Endothelial cell of umbilical vein (primary cell): ENCODE data around the gene EOGT.

ENCODE experiments used
- CTCF ChIP-seq, 2 donors: IDR thresholded peaks; 1 replicate in 1 of 2; 2 replicates in 1 of 2; pipeline ENCODE4 v1.5.1; 2011; ENCODE audit warnings: low read length in 2 of 2, mild to moderate bottlenecking in 2 of 2, moderate library complexity in 2 of 2, control low read depth in 1 of 2, inconsistent platforms in 1 of 2, low read depth in 1 of 2; ENCODE audit not compliant: insufficient read depth in 1 of 2; ENCODE audit errors: extremely low read depth in 1 of 2
- EZH2 ChIP-seq: IDR thresholded peaks from 2 replicates; pipeline ENCODE4 v1.6.1; 2012; ENCODE audit warnings: borderline replicate concordance, low read depth, mild to moderate bottlenecking, moderate library complexity, low read length, inconsistent platforms; ENCODE audit not compliant: severe bottlenecking
- MYC ChIP-seq: IDR thresholded peaks from one replicate; pipeline ENCODE4 v1.6.1; 2011; ENCODE audit warnings: mild to moderate bottlenecking, low read depth, low read length
- POLR2A ChIP-seq: IDR thresholded peaks from 2 replicates; pipeline ENCODE4 v1.6.1; 2012; ENCODE audit warnings: low read depth, mild to moderate bottlenecking, control low read depth, low read length
- TF ChIP-seq, protein P1 (sequence below): IDR thresholded peaks from 2 replicates; pipeline ENCODE4 v1.6.1; 2011; ENCODE audit not compliant: insufficient read depth, insufficient read length

- TF ChIP-seq, protein P1, sequence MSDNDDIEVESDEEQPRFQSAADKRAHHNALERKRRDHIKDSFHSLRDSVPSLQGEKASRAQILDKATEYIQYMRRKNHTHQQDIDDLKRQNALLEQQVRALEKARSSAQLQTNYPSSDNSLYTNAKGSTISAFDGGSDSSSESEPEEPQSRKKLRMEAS = no peak
- no peak for TF ChIP-seq CTCF (IDR thresholded peaks at IDR 0.05; ENCODE audit: extremely low read depth in 1 of 2, insufficient read depth in 1 of 2, low read depth in 1 of 2, low read length in 2 of 2)
- TF ChIP-seq EZH2 = no peak
- no peak for TF ChIP-seq POLR2A
- TF ChIP-seq MYC = no peak
Measured at GRCh38 chr3:68943753-68944500, 69.6 kb downstream of the EOGT start.
